Stimulated activated memory B cell treated with anti-CD40 and anti-IgM and Interleukin-4, amounts not matched to agents 10 μg/mL and 1 μg/mL and 100 μg/mL, for 72 hours (primary cell): ENCODE data around the gene DCLRE1C.
"Not testable (repeated sequence)": the region's sequence is repeated elsewhere in the genome, so short reads cannot be mapped to it uniquely, and the experiment has no call there.

Experiments
- ATAC-seq: fragments of 150-1000 bp; cut with Tn5 transposase; 2 replicates; pipeline ENCODE4 v1.10.0; 2021
- H3K27ac Mint-ChIP-seq: one replicate; pipeline ENCODE4 v1.8.0; 2022; ENCODE audit warnings: mild to moderate bottlenecking, mixed read lengths
- H3K27me3 Mint-ChIP-seq: one replicate; pipeline ENCODE4 v1.8.0; 2022; ENCODE audit warnings: mixed read lengths
- H3K36me3 Mint-ChIP-seq: one replicate; pipeline ENCODE4 v1.8.0; 2022; ENCODE audit warnings: mixed read lengths
- H3K4me1 Mint-ChIP-seq: one replicate; pipeline ENCODE4 v1.8.0; 2022; ENCODE audit warnings: mixed read lengths
- H3K4me3 Mint-ChIP-seq: one replicate; pipeline ENCODE4 v1.8.0; 2022; ENCODE audit warnings: mild to moderate bottlenecking, moderate library complexity, mixed read lengths
- H3K9me3 Mint-ChIP-seq: one replicate; pipeline ENCODE4 v1.8.0; 2022; ENCODE audit warnings: mixed read lengths

The DCLRE1C gene

GRCh38 chr10:14954934-14955333 is 1.0 kb upstream of the DCLRE1C start:
- Mint-ChIP-seq H3K27ac (peak overlapping the region; percentile 99), H3K36me3 (no peaks in the 10 kb centered on the region), H3K4me1 (peaks cover 66% of the 10 kb centered on the region), H3K27me3 (no peaks in the 10 kb centered on the region), H3K9me3 (no peaks in the 10 kb centered on the region), H3K4me3 (no peak overlapping the region)
- ATAC-seq = no peak

GRCh38 chr10:14953424-14954000 is 384 bp downstream of the DCLRE1C start:
- peak; percentile 51 for ATAC-seq
- Mint-ChIP-seq H3K27ac (peak overlapping the region; percentile 99), H3K9me3 (no peaks in the 10 kb centered on the region), H3K4me3 (peak overlapping the region; percentile 93), H3K4me1 (peaks cover 67% of the 10 kb centered on the region), H3K27me3 (no peaks in the 10 kb centered on the region), H3K36me3 (peaks cover 3% of the 10 kb centered on the region)

- Mint-ChIP-seq H3K27me3 (no peaks in the 10 kb centered on the region), H3K4me3 (peak overlapping the region; percentile 93), H3K4me1 (peaks cover 61% of the 10 kb centered on the region), H3K9me3 (no peaks in the 10 kb centered on the region), H3K36me3 (peaks cover 8% of the 10 kb centered on the region), H3K27ac (peak overlapping the region; percentile 99)
- ATAC-seq = no peak
These were observed 959 bp downstream of the DCLRE1C start for GRCh38 chr10:14952851-14953423.

GRCh38 chr10:14949291-14949690 is 4.6 kb downstream of the DCLRE1C start:
- Mint-ChIP-seq H3K36me3 (peaks cover 18% of the 10 kb centered on the region), H3K27ac (no peak overlapping the region), H3K27me3 (no peaks in the 10 kb centered on the region), H3K9me3 (no peaks in the 10 kb centered on the region), H3K4me3 (no peak overlapping the region), H3K4me1 (peaks cover 50% of the 10 kb centered on the region)
- ATAC-seq = no peak

GRCh38 chr10:14947268-14947667 is 6.6 kb downstream of the DCLRE1C start:
- Mint-ChIP-seq H3K4me1 (peaks cover 44% of the 10 kb centered on the region), H3K27me3 (no peaks in the 10 kb centered on the region), H3K9me3 (no peaks in the 10 kb centered on the region), H3K4me3 (no peak overlapping the region), H3K36me3 (peaks cover 22% of the 10 kb centered on the region), H3K27ac (no peak overlapping the region)
- ATAC-seq = no peak

- no peak overlapping the region for H3K4me3 Mint-ChIP-seq
- no peak for ATAC-seq
- H3K36me3 Mint-ChIP-seq = peaks cover 24% of the 10 kb centered on the region
These were observed 8.8 kb downstream of the DCLRE1C start for GRCh38 chr10:14945108-14945507.

GRCh38 chr10:14942950-14943338 is 11.0 kb downstream of the DCLRE1C start:
- H3K4me3 Mint-ChIP-seq, H3K9me3 Mint-ChIP-seq, ATAC-seq, H3K27me3 Mint-ChIP-seq: not testable (repeated sequence)
- Mint-ChIP-seq H3K36me3 (peaks cover 21% of the 10 kb centered on the region), H3K4me1 (peaks cover 20% of the 10 kb centered on the region), H3K27ac (peak overlapping the region; percentile 68)

More at GRCh38 chr10:14945108-14945507, 8.8 kb downstream of the DCLRE1C start:
- Mint-ChIP-seq H3K27ac (no peak overlapping the region), H3K9me3 (no peaks in the 10 kb centered on the region), H3K4me1 (peaks cover 28% of the 10 kb centered on the region), H3K27me3 (no peaks in the 10 kb centered on the region)

GRCh38 chr10:14942147-14942949 is 11.5 kb downstream of the DCLRE1C start:
- not testable (repeated sequence) for H3K4me3 Mint-ChIP-seq, H3K27me3 Mint-ChIP-seq, H3K9me3 Mint-ChIP-seq
- Mint-ChIP-seq H3K4me1 (peaks cover 20% of the 10 kb centered on the region), H3K27ac (peak overlapping the region; percentile 68), H3K36me3 (peaks cover 23% of the 10 kb centered on the region)
- peak; percentile 95 for ATAC-seq

- H3K27me3 Mint-ChIP-seq, ATAC-seq, H3K4me3 Mint-ChIP-seq, H3K9me3 Mint-ChIP-seq: not testable (repeated sequence)
- peak overlapping the region; percentile 24 for H3K27ac Mint-ChIP-seq
- H3K36me3 Mint-ChIP-seq = peaks cover 26% of the 10 kb centered on the region
- H3K4me1 Mint-ChIP-seq = peaks cover 26% of the 10 kb centered on the region
These were observed 14.9 kb downstream of the DCLRE1C start for GRCh38 chr10:14938971-14939370.

GRCh38 chr10:14936584-14936983 is 17.3 kb downstream of the DCLRE1C start:
- no peaks in the 10 kb centered on the region for H3K27me3 Mint-ChIP-seq
- no peak overlapping the region for H3K27ac Mint-ChIP-seq
- H3K4me1 Mint-ChIP-seq = peaks cover 6% of the 10 kb centered on the region
- no peaks in the 10 kb centered on the region for H3K9me3 Mint-ChIP-seq
- no peak for ATAC-seq
- peaks cover 33% of the 10 kb centered on the region for H3K36me3 Mint-ChIP-seq
- no peak overlapping the region for H3K4me3 Mint-ChIP-seq

GRCh38 chr10:14930610-14931009 is 23.3 kb downstream of the DCLRE1C start:
- H3K27ac Mint-ChIP-seq = no peak overlapping the region
- H3K4me1 Mint-ChIP-seq = peaks cover 27% of the 10 kb centered on the region
- H3K36me3 Mint-ChIP-seq = peaks cover 35% of the 10 kb centered on the region
- ATAC-seq = no peak
- H3K9me3 Mint-ChIP-seq = no peaks in the 10 kb centered on the region
- no peaks in the 10 kb centered on the region for H3K27me3 Mint-ChIP-seq
- no peak overlapping the region for H3K4me3 Mint-ChIP-seq

- peaks cover 47% of the 10 kb centered on the region for H3K36me3 Mint-ChIP-seq
- peak overlapping the region; percentile 80 for H3K27ac Mint-ChIP-seq
- H3K4me1 Mint-ChIP-seq = peaks cover 28% of the 10 kb centered on the region
- peak; percentile 99 for ATAC-seq
- H3K9me3 Mint-ChIP-seq = no peaks in the 10 kb centered on the region
- no peaks in the 10 kb centered on the region for H3K27me3 Mint-ChIP-seq
- peak overlapping the region; percentile 71 for H3K4me3 Mint-ChIP-seq
These were observed 27.0 kb downstream of the DCLRE1C start for GRCh38 chr10:14926722-14927416.

- H3K36me3 Mint-ChIP-seq = peaks cover 48% of the 10 kb centered on the region
- ATAC-seq = peak; percentile 58
- peak overlapping the region; percentile 80 for H3K27ac Mint-ChIP-seq
- no peaks in the 10 kb centered on the region for H3K9me3 Mint-ChIP-seq
- no peaks in the 10 kb centered on the region for H3K27me3 Mint-ChIP-seq
- peaks cover 28% of the 10 kb centered on the region for H3K4me1 Mint-ChIP-seq
- H3K4me3 Mint-ChIP-seq = peak overlapping the region; percentile 71
These were observed 27.8 kb downstream of the DCLRE1C start for GRCh38 chr10:14926061-14926470.

GRCh38 chr10:14925268-14925667 is 28.6 kb downstream of the DCLRE1C start:
- H3K27me3 Mint-ChIP-seq = no peaks in the 10 kb centered on the region
- no peak for ATAC-seq
- H3K27ac Mint-ChIP-seq = no peak overlapping the region
- no peak overlapping the region for H3K4me3 Mint-ChIP-seq
- peaks cover 28% of the 10 kb centered on the region for H3K4me1 Mint-ChIP-seq
- peaks cover 56% of the 10 kb centered on the region for H3K36me3 Mint-ChIP-seq
- no peaks in the 10 kb centered on the region for H3K9me3 Mint-ChIP-seq

GRCh38 chr10:14924013-14924412 is 29.9 kb downstream of the DCLRE1C start:
- ATAC-seq = no peak
- peaks cover 28% of the 10 kb centered on the region for H3K4me1 Mint-ChIP-seq
- no peaks in the 10 kb centered on the region for H3K27me3 Mint-ChIP-seq
- no peaks in the 10 kb centered on the region for H3K9me3 Mint-ChIP-seq
- H3K4me3 Mint-ChIP-seq = no peak overlapping the region
- no peak overlapping the region for H3K27ac Mint-ChIP-seq
- peaks cover 68% of the 10 kb centered on the region for H3K36me3 Mint-ChIP-seq
